Ovary (tissue), 3 donors: ENCODE results near the gene ARHGEF7.

Experiments used
- CTCF ChIP-seq, 3 donors: fragments of 450-650 bp in 2 of 3; fragments of 200-600 bp in 1 of 3; IDR thresholded peaks; one replicate each; pipeline versions ENCODE4 v1.5.1 to v1.8.0; 2016 to 2022; ENCODE audit warnings: antibody characterized with exemption in 3 of 3, mild to moderate bottlenecking in 1 of 3
- POLR2A ChIP-seq: fragments of 450-650 bp; IDR thresholded peaks from one replicate; pipeline ENCODE4 v1.6.1; 2017; ENCODE audit warnings: antibody characterized with exemption, mild to moderate bottlenecking, moderate library complexity
- donor health status: DM: no; HTN: no; CAD: no.

GRCh38 chr13:111178402-111178801 lies 63.3 kb downstream of the ARHGEF7 start:
- TF ChIP-seq POLR2A (no peak), CTCF (IDR thresholded peaks at IDR 0.05) (no peak)
